NCI-H446 (cell line): Measurements from ENCODE around the gene KLHL15.
A peak's percentile ranks its signal among the peaks of the same experiment; 100 is the strongest.
"Not testable (repeated sequence)": the region's sequence is repeated elsewhere in the genome, so short reads cannot be mapped to it uniquely, and the experiment has no call there.

ENCODE experiments used
- DNase-seq, 2 experiments: peaks; one replicate each; lab custom pipeline; 2025; lab: John Stamatoyannopoulos, UW

Gene KLHL15

GRCh38 chrX:24027086-24027485, at the start of gene KLHL15:
KLHL15 (minus strand) TSS chrX:24027186; CDS start chrX:24006693, 20,493 bp downstream.
- DNase-seq, result no peak

- no peak for DNase-seq
These were observed 42.9 kb upstream of the KLHL15 start for GRCh38 chrX:24069877-24070276.

- no peak for DNase-seq
These were observed 36.5 kb upstream of the KLHL15 start for GRCh38 chrX:24063488-24063887.

- no peak for DNase-seq
These were observed 28.0 kb upstream of the KLHL15 start for GRCh38 chrX:24055043-24055356.

- DNase-seq, result peak; percentile 80 to 92
These were observed 27.4 kb upstream of the KLHL15 start, which contains the start of gene EIF2S3 for GRCh38 chrX:24054182-24055042. EIF2S3 (plus strand) TSS chrX:24054956; CDS start chrX:24054969, 13 bp downstream.

GRCh38 chrX:24050522-24051318, 23.7 kb upstream of the KLHL15 start:
- not testable (repeated sequence) for DNase-seq

GRCh38 chrX:24049643-24050042, 22.7 kb upstream of the KLHL15 start:
- DNase-seq, result not testable (repeated sequence)

GRCh38 chrX:24046060-24046459, 19.1 kb upstream of the KLHL15 start:
- not testable (repeated sequence) for DNase-seq

GRCh38 chrX:24037729-24038128, 10.7 kb upstream of the KLHL15 start:
- DNase-seq, result no peak

GRCh38 chrX:24034485-24034884, 7.5 kb upstream of the KLHL15 start:
- DNase-seq, result no peak

GRCh38 chrX:24030597-24030996, 3.6 kb upstream of the KLHL15 start:
- DNase-seq, result no peak

GRCh38 chrX:24027985-24028384, 999 bp upstream of the KLHL15 start:
- DNase-seq, result no peak

- no peak for DNase-seq
These were observed 554 bp downstream of the KLHL15 start for GRCh38 chrX:24026432-24026831.

GRCh38 chrX:24025741-24026403, 1.1 kb downstream of the KLHL15 start:
- peak in 1 of 2 experiments; percentile 50 for DNase-seq

GRCh38 chrX:24024819-24025740, 1.9 kb downstream of the KLHL15 start:
- DNase-seq, result peak; percentile 55 to 94

- no peak for DNase-seq
These were observed 2.9 kb downstream of the KLHL15 start for GRCh38 chrX:24023972-24024669.

- no peak for DNase-seq
These were observed 3.4 kb downstream of the KLHL15 start for GRCh38 chrX:24023544-24023943.

- no peak for DNase-seq
These were observed 6.6 kb downstream of the KLHL15 start for GRCh38 chrX:24020306-24020876.

GRCh38 chrX:24019448-24019847, 7.5 kb downstream of the KLHL15 start:
- no peak for DNase-seq

- no peak for DNase-seq
These were observed 8.2 kb downstream of the KLHL15 start for GRCh38 chrX:24018809-24019208.
